ENCODE measurements around the gene LRTM2. TPM values are rescaled to one million over a fixed set of nuclear protein-coding genes. Genes with fewer than 3 reads are reported as not detected.
A peak's percentile ranks its signal among the peaks of the same experiment; 100 is the strongest.

LRTM2 gene
- total RNA-seq, 3 donors from 2014 or later, result not detected

DNA sequence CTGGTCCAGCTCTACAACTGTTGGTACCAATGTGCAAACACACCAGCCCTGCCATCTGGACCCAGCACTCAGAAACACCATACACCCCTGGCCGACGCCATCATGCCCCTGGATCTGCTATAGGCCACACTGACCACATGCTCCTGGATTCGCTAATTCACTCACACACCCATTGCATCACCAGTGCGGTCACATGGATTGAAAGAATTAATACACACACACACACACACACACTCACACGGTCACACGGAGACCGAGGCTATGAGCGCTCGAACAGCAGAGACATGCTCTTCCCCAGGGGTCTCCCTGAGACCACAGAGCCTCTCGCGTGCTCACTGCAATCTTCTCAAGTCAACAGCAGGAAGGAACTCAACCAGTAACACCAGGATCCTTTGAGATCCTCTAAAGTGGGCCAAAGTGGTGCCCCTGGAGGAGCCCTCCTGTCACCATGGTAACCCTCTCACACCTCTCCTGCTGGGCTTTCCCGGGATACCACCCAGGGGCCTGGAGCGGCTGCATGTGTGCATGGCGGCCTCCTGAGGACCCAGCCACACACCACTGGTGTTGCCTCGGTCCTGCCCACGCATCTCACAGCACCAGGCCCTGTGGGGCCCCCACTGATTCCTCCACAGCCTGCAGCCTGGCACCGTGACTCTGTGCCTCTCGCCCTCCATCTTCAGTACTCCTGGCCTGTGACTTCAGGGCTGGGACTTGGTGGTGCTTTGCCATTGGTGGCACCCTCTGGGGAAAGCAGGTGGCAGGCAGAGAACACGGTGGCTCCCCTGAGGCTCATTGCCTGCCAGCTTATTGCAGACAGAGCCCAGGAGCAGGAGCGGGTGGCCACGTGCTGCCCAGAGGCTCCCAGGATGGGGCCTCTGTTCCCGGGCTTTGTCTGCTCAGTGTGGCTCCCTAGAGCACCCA lies 15.1 kb downstream of the LRTM2 start:
- Histone ChIP-seq H3K27ac (no peak overlapping the region), H3K4me1 (peaks cover 0 to 4% of the 10 kb centered on the region in 2 donors), H3K27me3 (peaks cover 0 to 19% of the 10 kb centered on the region in 2 donors), H3K4me3 (no peak overlapping the region), H3K36me3 (no peaks in the 10 kb centered on the region), H3K9me3 (no peaks in the 10 kb centered on the region)
- intact Hi-C loops (cut with DNase I; ENCODE audit: low total_unique reads), result no loop called here
- no peak for TF ChIP-seq POLR2AphosphoS5 (IDR thresholded peaks at IDR 0.05)
- no peak for TF ChIP-seq POLR2A (IDR thresholded peaks at IDR 0.05)
- TF ChIP-seq, protein P1, sequence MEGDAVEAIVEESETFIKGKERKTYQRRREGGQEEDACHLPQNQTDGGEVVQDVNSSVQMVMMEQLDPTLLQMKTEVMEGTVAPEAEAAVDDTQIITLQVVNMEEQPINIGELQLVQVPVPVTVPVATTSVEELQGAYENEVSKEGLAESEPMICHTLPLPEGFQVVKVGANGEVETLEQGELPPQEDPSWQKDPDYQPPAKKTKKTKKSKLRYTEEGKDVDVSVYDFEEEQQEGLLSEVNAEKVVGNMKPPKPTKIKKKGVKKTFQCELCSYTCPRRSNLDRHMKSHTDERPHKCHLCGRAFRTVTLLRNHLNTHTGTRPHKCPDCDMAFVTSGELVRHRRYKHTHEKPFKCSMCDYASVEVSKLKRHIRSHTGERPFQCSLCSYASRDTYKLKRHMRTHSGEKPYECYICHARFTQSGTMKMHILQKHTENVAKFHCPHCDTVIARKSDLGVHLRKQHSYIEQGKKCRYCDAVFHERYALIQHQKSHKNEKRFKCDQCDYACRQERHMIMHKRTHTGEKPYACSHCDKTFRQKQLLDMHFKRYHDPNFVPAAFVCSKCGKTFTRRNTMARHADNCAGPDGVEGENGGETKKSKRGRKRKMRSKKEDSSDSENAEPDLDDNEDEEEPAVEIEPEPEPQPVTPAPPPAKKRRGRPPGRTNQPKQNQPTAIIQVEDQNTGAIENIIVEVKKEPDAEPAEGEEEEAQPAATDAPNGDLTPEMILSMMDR (IDR thresholded peaks at IDR 0.05), result no peak
- DNase-seq (ENCODE audit: low spot score in 2 of 2), result no peak

DNA sequence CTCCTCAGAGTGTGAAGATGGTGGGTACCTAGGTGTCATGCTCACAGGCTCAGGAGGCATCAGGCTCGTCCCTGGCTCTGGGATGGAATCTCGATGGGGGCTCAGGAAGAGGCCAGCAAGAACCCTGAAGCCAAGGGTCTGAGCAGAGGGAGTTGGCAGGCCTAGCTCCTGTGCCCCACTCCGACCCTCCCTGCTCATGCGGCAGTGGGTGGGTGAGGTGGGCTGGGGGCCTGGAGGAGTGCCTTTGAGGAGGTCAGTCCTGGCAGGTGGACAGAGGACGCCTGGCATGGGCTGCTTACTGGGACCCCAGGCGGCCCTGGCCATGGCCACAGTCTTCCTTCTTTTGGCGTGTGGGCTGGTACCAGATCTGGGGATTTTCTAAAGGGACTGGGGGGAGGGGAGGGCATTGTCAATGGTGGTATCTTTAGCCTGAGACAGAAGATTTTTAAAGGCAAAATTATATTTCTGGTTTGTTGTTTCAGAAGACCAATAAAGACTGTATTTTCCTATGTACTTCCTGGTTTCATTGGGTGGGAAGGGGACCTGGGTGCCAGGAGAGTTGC lies 16.0 kb downstream of the LRTM2 start:
- intact Hi-C loops (cut with DNase I; ENCODE audit: low total_unique reads), result no loop called here

DNA sequence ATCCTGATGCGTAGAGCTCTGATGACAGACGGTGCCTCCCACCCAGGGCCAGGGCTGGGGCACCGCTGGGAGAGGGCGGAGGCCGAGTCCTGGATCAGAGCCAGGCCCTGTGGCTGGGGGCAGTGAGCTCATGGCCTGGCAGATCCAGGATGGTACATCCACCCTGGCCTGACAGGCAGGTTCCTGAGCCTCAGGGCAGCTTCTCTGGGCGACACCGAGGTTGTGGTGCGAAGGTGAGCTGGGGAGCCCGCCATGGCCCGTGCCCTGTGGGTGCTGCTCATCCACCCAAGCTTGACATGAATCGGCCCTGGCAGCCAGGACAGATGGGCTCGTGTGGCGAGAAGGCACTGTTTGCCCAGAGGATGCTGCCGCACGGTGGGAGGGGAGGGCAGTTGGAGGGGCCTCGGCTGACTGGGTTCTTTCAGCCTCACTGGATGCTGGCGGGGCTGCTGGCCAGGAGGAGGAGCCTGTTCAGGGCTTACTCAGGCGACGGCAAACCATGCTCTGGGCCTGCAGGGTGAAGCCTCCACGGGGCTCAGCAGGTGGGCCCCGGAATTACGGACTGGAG lies 16.6 kb downstream of the LRTM2 start:
- Histone ChIP-seq H3K9me3 (no peaks in the 10 kb centered on the region), H3K4me3 (no peak overlapping the region), H3K4me1 (no peaks in the 10 kb centered on the region), H3K36me3 (no peaks in the 10 kb centered on the region), H3K27me3 (peaks cover 0 to 23% of the 10 kb centered on the region in 2 donors), H3K27ac (no peak overlapping the region)
- peak; percentile 22 to 80 for DNase-seq (ENCODE audit: low spot score in 2 of 2)
- TF ChIP-seq POLR2AphosphoS5 (IDR thresholded peaks at IDR 0.05), result no peak
- TF ChIP-seq, protein P1 (IDR thresholded peaks at IDR 0.05), result no peak
- no peak for TF ChIP-seq POLR2A (IDR thresholded peaks at IDR 0.05)
- intact Hi-C loops (cut with DNase I; ENCODE audit: low total_unique reads), result no loop called here

More for the DNA sequence above, 16.0 kb downstream of the LRTM2 start:
- no peak for TF ChIP-seq POLR2AphosphoS5 (IDR thresholded peaks at IDR 0.05)
- TF ChIP-seq POLR2A (IDR thresholded peaks at IDR 0.05), result no peak
- TF ChIP-seq, protein P1 (IDR thresholded peaks at IDR 0.05), result no peak
- no peak for DNase-seq (ENCODE audit: low spot score in 2 of 2)
- Histone ChIP-seq H3K4me1 (no peaks in the 10 kb centered on the region), H3K27ac (no peak overlapping the region), H3K9me3 (no peaks in the 10 kb centered on the region), H3K36me3 (no peaks in the 10 kb centered on the region), H3K27me3 (peaks cover 0 to 22% of the 10 kb centered on the region in 2 donors), H3K4me3 (no peak overlapping the region)

DNA sequence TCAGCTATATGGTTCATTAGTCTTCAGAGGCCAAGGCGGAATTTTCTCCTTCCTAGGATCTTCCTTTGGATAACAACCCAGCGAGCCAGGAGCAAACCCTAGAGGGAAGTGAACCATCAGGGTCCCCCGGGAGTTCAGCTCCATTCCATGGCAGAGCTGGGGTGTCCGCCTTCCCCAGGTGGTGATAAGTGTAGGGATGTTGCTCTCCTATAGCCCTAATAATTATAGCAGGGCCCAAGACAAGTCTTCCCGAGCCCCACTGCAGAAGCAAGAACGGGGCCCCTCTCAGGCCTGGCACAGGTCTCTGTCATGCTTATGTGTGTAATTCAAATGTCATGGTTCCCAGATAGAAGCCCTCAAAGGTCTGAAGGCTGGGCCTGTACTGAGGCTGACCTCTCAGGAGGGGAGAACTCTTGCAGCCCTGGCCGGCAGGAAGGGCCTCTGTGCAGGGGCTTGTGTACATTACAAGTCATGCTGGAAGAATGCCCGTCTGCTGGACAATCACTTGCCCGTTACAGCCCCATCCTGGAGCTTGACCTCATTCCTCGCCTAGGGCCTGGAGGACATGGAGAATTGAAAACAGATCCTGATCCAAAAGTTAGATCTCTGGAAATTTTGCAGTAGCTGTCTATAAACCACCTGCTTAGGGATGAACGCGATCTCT lies 17.3 kb downstream of the LRTM2 start:
- TF ChIP-seq POLR2A (IDR thresholded peaks at IDR 0.05), result no peak
- TF ChIP-seq, protein P1 (IDR thresholded peaks at IDR 0.05), result no peak
- no peak for TF ChIP-seq POLR2AphosphoS5 (IDR thresholded peaks at IDR 0.05)
- Histone ChIP-seq H3K4me1 (no peaks in the 10 kb centered on the region), H3K27ac (no peak overlapping the region), H3K9me3 (no peaks in the 10 kb centered on the region), H3K4me3 (no peak overlapping the region), H3K36me3 (no peaks in the 10 kb centered on the region), H3K27me3 (peaks cover 0 to 30% of the 10 kb centered on the region in 2 donors)
- DNase-seq (ENCODE audit: low spot score in 2 of 2), result no peak
- intact Hi-C loops (cut with DNase I; ENCODE audit: low total_unique reads), result no loop called here
